ENCODE measurements around the gene PISD.

The PISD gene

DNA sequence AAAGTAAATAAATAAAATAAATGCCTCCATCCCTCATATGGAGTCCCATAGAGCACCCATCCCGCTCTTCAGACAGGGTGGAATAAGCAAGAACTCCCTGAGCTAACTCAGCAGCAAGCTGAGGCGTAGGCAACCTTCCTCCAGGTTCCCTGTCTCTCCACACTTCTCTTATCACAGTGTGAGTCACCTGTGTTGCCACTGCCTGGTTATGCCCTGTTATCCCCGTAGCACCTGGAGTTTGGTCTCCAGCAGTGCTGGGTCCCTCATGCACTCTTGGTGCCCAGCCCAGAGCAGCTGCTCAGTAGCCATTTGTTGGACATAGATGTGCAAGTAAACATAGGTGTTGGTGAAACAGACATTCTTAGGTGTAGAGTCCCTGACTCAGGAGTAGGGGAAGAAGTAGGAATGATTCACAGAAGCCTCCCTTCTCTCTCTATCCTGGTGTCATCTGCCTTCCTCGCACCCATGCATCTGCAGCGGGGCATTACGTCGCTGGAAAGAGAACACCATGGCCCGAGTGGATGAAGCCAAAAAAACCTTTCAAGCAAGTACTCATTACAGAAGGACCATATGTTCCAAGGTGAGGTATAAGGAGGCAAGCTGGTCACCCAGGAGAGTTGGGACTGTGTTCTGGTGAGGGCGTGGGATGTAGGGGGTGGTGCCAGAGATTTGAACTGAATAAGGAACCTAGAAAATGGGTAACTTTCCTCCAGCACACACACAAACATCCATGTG is 56.0 kb downstream of the PISD start:
- DNase-seq (ENCODE audit: low read depth) = no peak
- TF ChIP-seq, protein P1, sequence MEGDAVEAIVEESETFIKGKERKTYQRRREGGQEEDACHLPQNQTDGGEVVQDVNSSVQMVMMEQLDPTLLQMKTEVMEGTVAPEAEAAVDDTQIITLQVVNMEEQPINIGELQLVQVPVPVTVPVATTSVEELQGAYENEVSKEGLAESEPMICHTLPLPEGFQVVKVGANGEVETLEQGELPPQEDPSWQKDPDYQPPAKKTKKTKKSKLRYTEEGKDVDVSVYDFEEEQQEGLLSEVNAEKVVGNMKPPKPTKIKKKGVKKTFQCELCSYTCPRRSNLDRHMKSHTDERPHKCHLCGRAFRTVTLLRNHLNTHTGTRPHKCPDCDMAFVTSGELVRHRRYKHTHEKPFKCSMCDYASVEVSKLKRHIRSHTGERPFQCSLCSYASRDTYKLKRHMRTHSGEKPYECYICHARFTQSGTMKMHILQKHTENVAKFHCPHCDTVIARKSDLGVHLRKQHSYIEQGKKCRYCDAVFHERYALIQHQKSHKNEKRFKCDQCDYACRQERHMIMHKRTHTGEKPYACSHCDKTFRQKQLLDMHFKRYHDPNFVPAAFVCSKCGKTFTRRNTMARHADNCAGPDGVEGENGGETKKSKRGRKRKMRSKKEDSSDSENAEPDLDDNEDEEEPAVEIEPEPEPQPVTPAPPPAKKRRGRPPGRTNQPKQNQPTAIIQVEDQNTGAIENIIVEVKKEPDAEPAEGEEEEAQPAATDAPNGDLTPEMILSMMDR (IDR thresholded peaks at IDR 0.05; ENCODE audit: low read depth, low read length, missing control alignments) = no peak
- no peak overlapping the region for H3K4me3 ChIP-seq (ENCODE audit: low read depth, low read length)

DNA sequence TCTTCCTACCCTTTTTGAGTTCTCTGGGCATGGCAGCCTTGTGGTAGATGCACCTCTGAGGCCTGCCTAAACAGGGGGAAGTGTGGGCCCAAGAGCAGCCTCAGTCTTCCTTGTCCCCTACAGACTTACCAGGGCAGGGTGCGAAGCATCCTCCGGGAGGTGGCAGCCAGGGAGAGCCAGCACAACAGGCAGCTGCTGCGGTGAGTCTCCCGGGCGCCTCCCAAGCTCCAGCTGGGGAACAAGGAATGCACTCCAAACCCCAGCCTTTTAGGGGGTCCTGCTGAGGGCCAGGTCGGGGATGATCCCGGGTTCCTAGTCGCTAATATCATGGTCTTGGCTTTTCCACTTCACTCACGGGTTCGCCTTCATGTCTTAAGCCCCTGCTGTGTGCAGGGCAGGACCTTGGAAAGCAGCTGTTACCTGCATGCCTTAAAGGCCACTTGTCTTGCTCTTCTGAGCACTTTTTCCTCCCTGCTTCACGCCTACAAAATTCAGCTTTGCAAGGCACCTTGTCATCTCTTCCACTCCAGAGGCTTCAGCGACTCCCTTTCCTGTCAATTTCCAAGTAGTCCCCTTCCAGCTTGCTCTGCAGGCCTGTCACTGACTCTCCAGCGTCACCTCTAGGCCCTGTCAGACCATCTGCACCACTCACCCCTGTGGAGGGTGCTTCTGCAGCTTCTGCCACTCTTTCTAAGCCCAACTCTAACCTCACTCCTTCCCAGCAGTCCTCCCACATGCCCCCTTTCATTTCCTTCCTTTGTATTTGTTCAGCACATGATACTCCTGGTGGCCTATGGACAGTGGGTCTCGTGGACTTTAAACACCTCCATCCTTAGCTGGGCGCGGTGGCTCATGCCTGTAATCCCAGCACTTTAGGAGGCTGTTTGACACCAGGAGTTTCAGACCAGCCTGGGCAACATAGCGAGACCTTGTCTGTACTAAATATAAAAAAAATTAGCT is 57.0 kb downstream of the PISD start:
- TF ChIP-seq, protein P1 (IDR thresholded peaks at IDR 0.05; ENCODE audit: low read depth, low read length, missing control alignments) = no peak
- H3K4me3 ChIP-seq (ENCODE audit: low read depth, low read length) = no peak overlapping the region

DNA sequence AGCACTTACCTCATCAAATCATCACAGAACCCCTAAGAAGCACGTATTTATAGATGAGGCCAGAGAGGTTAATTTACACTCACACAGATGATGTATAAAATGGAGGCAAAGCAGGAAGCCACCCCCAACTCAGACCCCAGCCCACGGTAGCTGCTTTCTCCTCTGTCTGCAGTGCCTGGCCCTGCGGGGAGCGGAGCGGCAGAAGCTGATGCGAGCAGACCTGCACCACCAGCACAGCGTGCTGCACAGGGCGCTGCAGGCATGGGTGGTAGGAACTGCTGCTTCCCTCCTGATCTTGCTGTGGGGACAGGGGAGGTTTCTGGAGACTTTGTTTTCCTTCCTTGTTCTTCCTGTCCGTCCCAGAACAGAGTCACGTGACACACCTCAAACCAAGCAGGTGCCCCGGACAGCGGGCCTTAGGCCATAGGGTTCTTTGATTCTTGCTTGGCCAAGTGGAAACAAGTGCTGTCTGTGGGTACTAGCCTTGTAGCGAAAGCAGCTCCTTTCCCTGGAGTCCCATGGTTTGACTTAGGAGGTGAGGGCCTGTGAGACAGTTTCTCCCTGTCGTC is 57.8 kb downstream of the PISD start:
- H3K4me3 ChIP-seq (ENCODE audit: low read depth, low read length) = no peak overlapping the region
- DNase-seq (ENCODE audit: low read depth) = no peak
- TF ChIP-seq, protein P1 (IDR thresholded peaks at IDR 0.05; ENCODE audit: low read depth, low read length, missing control alignments) = no peak

More for the DNA sequence above, 57.0 kb downstream of the PISD start:
- DNase-seq (ENCODE audit: low read depth) = no peak

DNA sequence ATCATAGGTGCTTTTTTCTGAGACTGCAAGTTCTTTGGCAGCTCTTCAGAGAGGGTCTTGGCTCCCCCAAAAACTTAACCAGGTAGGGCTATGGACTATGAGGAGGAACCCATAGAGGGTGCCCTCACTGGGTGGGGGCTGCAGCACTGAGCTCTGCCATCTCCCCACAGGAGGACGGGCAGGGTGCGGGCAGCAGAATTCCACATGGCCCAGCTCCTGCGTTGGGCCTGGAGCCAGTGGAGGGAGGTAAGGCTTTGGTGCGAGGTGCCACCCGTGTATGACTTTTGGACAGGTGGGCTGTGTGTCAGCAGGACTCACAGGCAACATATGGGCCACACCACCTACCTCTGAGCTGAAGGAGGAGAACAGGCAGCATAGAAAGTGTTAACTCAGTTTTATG is 58.4 kb downstream of the PISD start:
- no peak for DNase-seq (ENCODE audit: low read depth)
- H3K4me3 ChIP-seq (ENCODE audit: low read depth, low read length) = no peak overlapping the region
- TF ChIP-seq, protein P1 (IDR thresholded peaks at IDR 0.05; ENCODE audit: low read depth, low read length, missing control alignments) = no peak

DNA sequence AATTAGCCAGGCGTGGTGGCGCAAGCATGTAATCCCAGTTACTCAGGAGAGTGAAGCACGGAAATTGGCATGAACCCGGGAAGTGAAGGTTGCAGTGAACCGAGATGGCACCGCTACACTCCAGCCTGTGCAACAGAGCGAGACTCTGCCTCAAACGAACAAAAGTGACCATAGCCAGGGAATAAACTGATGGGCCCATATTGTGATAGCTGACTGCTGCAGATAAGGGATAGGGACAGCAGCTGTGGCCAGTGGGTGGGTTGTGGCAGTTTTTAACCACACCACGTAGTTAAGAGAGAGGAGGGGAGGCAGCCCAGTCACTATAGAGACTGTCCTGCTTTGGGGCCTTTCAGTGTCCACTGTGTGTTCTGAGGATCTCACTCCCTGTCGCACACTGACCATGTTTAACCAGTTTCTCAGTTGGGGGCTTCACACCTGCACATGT is 58.9 kb downstream of the PISD start:
- TF ChIP-seq, protein P1 (IDR thresholded peaks at IDR 0.05; ENCODE audit: low read depth, low read length, missing control alignments) = no peak
- no peak for DNase-seq (ENCODE audit: low read depth)
- no peak overlapping the region for H3K4me3 ChIP-seq (ENCODE audit: low read depth, low read length)

DNA sequence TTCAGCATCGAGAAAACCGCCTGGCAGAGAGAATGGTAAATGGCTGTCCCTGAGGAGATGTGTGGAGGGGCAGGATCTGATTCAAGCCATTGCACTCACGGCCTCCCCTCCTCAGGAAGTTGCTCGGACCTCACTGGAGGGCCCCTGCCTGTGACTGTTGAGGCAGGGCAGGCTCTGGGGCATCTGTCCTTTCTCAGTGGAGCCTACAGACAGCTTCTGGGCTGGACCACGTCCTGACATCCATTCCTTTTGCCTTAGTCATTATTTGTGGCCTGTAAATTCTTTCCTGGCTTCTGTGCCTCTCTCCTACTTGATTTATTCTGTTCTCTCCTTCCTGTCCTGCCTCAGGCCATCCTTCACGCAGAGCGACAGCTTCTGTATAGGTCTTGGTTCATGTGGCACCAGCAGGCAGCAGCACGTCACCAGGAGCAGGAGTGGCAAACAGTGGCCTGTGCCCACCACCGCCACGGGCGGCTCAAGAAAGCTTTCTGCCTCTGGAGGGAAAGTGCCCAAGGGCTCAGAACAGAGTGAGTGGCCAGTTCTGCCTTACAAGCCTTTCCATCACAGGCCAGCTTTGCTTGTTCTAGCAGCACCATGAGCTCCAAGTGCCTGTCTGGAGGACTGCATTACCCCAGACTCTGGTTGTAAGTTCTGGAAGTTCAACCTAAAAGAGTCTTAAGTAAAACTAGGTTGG is 59.6 kb downstream of the PISD start:
- H3K4me3 ChIP-seq (ENCODE audit: low read depth, low read length) = no peak overlapping the region
- TF ChIP-seq, protein P1 (IDR thresholded peaks at IDR 0.05; ENCODE audit: low read depth, low read length, missing control alignments) = no peak
- no peak for DNase-seq (ENCODE audit: low read depth)
